Motor neuron (in vitro differentiated cells): ENCODE data around the gene NOBOX. TPM values are rescaled to one million over a fixed set of nuclear protein-coding genes. Genes with fewer than 3 reads are reported as not detected.
"Not testable (repeated sequence)": the region's sequence is repeated elsewhere in the genome, so short reads cannot be mapped to it uniquely, and the experiment has no call there.

Experiments used
- ATAC-seq, 8 experiments: fragments of 200-7000 bp; cut with Tn5 transposase; replicated peaks in 6 of 8; 2 replicates each; pipeline ENCODE4 v1.8.0; 2021; ENCODE audit warnings: mild to moderate bottlenecking in 8 of 8, moderate library complexity in 8 of 8
- H3K27ac ChIP-seq, 2 donors: fragments of 250-450 bp; sonication (Bioruptor Pico); 2 replicates each; pipeline ENCODE4 v1.9.0; 2021; ENCODE audit warnings: antibody characterized with exemption in 2 of 2, mild to moderate bottlenecking in 2 of 2, moderate library complexity in 1 of 2
- H3K4me1 ChIP-seq, 2 donors: fragments of 250-450 bp; sonication (Bioruptor Pico); replicated peaks in 1 of 2; 2 replicates each; pipeline ENCODE4 v1.6.1; 2021; ENCODE audit warnings: antibody characterized with exemption in 2 of 2, mild to moderate bottlenecking in 2 of 2, moderate library complexity in 1 of 2
- H3K4me3 ChIP-seq, 5 donors: fragments of 250-450 bp; sonication (Bioruptor Pico); 2 replicates each; pipeline ENCODE4 v1.9.0; 2021; ENCODE audit warnings: antibody characterized with exemption in 5 of 5, mild to moderate bottlenecking in 5 of 5, moderate library complexity in 4 of 5
- WGBS, 10 experiments: fragments of 450-650 bp; shearing (Covaris generic); methylation state at CpG; one replicate each; pipeline ENCODE4 v1.0.0; 2022; 5-methylcytosine and 5-hydroxymethylcytosine counted together
- in situ Hi-C, 9 experiments: fragments of 400-800 bp; cut with MboI; loops; one replicate each; pipeline ENCODE4 v1.15.0; 2021; ENCODE audit warnings: low sequenced_read_pairs in 9 of 9, low pct_unique_long_range_greater_than_20kb in 2 of 9; ENCODE audit not compliant: unreplicated experiment in 9 of 9
- total RNA-seq, 8 experiments: library from RNA; unstranded; fragments of 300-600 nt; gene quantifications; 2 replicates each; pipeline versions ENCODE4 v1.2.3 to v1.2.4, GENCODE V29; 2022

The NOBOX gene
- total RNA-seq = under 1 TPM in 2 of 8 experiments, not detected in 6; 0.28 to 0.31 TPM

DNA sequence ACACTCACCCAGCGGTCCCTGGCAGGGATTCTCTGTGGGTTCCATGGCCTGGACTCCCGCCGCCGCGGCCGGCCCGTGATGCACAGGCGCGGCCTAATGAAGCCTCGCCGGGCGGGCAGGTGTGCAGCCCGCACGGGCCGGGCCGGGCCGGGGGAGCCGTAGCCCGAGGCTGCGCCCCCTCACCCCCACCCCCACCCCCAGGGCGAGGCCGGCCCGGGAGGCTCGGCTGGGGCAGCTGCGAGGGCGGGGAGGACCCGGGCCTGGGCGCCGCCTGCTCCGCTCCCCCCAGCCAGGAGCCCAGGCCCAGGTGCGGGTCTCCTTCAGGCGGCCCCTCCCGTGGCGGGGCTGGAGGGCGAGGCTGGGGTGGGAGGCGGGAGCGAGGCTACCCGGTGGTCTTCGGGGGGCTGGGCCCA lies at the start of gene NOBOX:
TSS of gene NOBOX (minus strand) at position 45 of the 413 bp plus-strand sequence.
- no peak within 1 kb of the TSS for H3K27ac ChIP-seq
- in situ Hi-C loops = no loop called here
- ATAC-seq = no peak
- no CpG with 5 or more reads among the region's 39 CpGs for WGBS, 10 experiments
- H3K4me3 ChIP-seq = no peak within 1 kb of the TSS
- H3K4me1 ChIP-seq = no peaks in the 10 kb centered on the region

DNA sequence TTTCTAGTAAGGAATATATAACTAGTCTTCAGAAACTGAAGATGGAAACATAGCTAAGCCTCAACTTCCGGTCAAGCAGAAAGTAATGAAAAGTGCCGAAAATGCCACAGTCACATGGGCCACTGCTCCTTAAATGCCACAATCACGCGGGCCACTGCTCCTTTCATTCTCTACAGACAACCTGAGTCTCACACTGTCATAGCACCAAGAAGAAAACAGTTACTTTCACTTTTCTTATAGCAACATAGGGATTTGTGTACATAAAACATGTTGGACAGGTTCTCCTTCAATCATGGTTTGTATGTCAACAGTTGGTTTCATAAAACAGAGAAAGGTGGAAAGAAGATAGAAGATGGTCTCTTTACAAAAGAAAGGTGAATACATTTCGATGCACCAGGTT lies 48.6 kb upstream of the NOBOX start:
- Histone ChIP-seq H3K27ac (no peak overlapping the region), H3K4me1 (no peaks in the 10 kb centered on the region), H3K4me3 (no peak overlapping the region)
- WGBS, 10 experiments = 35 to 100% (median 80%) methylated on average over 1 to 5 of the region's 5 CpGs; no CpG with 5 or more reads in 1 of the 10 experiments
- in situ Hi-C loops = no loop called here
- no peak for ATAC-seq

DNA sequence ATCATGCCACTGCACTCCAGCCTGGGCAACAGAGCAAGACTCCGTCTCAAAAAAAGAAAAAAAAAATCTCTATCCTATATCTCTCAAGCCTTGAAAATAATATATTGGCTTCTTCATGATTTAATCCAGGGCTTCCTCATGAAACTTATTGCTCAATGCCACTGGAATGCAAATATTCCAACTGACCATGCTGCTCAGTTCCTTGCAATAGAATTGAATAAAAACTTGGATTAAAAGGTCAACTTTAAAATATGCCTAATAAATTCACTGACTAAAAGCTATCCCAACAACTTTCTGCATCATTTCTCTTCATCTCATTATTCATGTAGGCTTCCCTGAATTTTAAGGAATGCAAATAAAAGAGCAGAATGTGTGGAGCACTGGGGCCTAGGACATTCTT lies 42.1 kb upstream of the NOBOX start:
- Histone ChIP-seq H3K4me3 (no peak overlapping the region), H3K27ac (no peak overlapping the region), H3K4me1 (no peaks in the 10 kb centered on the region)
- ATAC-seq = peak in 3 of 8 experiments; percentile 79 to 92 (median 79)
- 75 to 100% (median 80%) methylated on average over 1 of the region's 1 CpG; no CpG with 5 or more reads in 7 of the 10 experiments for WGBS, 10 experiments
- in situ Hi-C loops = no loop called here

DNA sequence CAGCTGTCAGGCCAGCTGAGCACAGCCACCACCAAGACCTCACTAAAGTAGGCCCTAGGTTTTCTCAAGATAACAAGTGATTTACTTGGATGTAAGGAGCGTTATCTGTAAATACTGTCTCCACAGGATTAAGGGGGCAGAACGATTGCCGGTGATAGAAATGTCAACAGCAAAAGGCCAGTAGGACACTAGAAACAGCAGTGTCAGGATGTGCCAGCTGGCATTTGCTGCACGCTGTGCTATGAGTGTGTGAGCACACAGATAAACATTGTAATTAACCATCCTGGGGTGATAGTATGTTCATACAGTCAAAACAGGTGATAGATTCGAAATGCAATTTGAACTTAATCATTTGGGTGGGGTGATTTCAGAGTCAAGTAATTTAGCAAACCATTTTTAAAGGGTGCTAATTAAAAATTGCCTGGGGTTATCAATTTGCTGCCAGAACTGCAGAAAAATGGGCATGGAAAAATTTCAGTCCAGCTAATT lies 36.3 kb upstream of the NOBOX start:
- WGBS, 10 experiments = 6 to 88% (median 74%) methylated on average over 1 to 5 of the region's 5 CpGs; no CpG with 5 or more reads in 2 of the 10 experiments
- H3K27ac ChIP-seq = no peak overlapping the region
- in situ Hi-C loops = no loop called here
- no peaks in the 10 kb centered on the region for H3K4me1 ChIP-seq
- no peak overlapping the region for H3K4me3 ChIP-seq
- ATAC-seq = no peak

DNA sequence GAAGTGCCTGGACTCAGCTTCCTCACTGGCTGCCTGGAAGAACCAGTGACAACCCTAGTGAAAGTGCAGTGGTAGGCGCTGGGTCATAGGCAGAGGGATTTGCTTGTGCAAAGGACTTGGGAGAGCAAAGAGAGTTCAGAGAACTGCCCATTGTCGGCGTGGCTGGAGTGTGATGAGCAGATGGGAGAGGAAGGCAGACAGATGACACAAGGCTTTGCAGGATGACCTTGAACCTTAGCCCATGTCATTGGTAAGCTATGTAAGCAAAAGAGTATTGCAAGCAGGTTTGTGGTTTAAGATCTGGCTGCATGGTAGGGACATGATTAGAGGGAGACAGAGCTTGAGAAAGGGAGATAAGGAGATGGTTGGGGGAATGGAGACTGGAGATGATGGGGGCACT lies 35.3 kb upstream of the NOBOX start:
- 0 to 100% (median 80%) methylated on average over 1 to 2 of the region's 3 CpGs; no CpG with 5 or more reads in 5 of the 10 experiments for WGBS, 10 experiments

DNA sequence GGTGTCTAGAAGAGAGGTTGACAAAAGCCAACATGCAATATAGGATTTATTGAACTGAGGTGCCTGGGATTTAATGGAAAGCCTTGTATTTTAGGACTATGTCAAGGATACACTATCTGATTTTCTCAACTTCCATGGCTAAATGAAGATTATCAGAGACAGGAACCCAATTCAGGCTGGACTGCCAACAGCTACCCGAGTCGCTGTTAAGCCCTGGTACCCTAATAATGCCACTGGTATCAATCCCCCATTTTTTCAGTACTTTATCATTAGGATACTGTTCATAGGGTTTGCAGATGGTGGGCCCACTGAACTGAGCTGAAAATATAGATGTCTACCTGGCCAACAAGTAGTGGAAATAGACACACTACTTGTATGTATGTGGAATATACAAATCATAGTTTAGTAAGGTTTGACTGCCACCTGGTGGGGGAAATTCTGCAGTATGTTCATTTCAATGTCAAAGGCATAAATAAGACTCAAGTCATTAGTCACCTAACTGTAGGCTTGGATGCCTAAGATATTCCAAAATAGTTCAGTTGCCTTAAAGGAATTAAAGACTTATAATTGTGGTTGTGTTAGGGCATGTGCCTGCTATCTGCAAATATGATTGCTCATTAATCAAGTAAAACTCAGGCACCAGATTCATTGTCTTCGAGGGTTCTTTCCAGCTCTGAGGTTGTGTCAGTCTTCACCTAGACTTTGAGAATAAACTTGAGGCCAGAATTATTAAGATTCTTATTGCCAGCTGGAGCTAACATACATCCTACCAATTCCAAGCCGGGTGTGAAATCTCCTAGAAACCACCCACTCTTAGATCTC lies 34.1 kb upstream of the NOBOX start:
- Histone ChIP-seq H3K4me1 (no peaks in the 10 kb centered on the region), H3K27ac (no peak overlapping the region), H3K4me3 (no peak overlapping the region)
- 20 to 100% (median 75%) methylated on average over 1 to 4 of the region's 4 CpGs; no CpG with 5 or more reads in 1 of the 10 experiments for WGBS, 10 experiments
- peak in 4 of 8 experiments; percentile 38 to 99 (median 90) for ATAC-seq
- in situ Hi-C loops = no loop called here

More for the DNA sequence above, 35.3 kb upstream of the NOBOX start:
- ATAC-seq = no peak
- no peaks in the 10 kb centered on the region for H3K4me1 ChIP-seq
- in situ Hi-C loops = no loop called here
- H3K4me3 ChIP-seq = no peak overlapping the region
- H3K27ac ChIP-seq = no peak overlapping the region

DNA sequence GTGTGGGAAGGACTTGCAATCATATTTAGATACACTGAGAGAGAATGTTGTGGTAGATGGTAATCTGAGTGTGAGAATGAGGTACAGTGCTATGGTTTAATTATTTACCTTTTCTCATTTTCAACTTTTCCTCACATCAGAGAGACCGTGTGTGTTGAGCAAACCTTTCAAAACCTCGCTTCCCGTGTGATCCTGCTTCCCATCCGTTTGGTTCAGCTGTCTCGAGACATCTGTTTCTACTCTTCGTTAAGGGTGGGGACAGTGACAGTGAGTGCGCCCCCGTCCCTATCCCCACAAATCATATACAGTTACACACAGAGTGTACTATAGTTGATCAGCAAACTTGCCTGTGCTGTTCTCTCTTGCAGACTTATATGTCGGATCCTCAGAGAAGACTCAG lies 33.0 kb upstream of the NOBOX start:
- 5 to 100% (median 65%) methylated on average over 1 to 9 of the region's 9 CpGs for WGBS, 10 experiments
- Histone ChIP-seq H3K4me3 (no peak overlapping the region), H3K27ac (no peak overlapping the region), H3K4me1 (no peaks in the 10 kb centered on the region)
- in situ Hi-C loops = no loop called here
- no peak for ATAC-seq

DNA sequence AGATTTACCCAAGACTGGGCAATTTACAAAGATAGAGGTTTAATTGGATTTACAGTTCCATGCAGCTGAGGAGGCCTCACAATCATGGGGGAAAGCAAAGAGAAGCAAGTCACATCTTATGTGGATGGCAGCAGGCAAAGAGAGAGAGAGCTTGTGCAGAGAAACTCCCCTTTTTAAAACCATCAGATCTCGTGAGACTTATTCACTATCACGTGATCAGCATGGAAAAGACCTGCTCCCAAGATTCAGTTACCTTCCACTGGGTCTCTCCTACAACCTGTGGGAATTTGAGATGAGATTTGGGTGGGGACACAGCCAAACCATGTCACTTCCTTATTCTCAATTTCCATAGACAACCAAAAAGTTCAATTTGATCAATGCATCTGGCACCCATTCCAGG lies 24.9 kb upstream of the NOBOX start:
- Histone ChIP-seq H3K4me1 (no peaks in the 10 kb centered on the region), H3K27ac (no peak overlapping the region), H3K4me3 (no peak overlapping the region)
- ATAC-seq = no peak
- 0 to 81% (median 58%) methylated on average over 1 to 2 of the region's 2 CpGs; no CpG with 5 or more reads in 4 of the 10 experiments for WGBS, 10 experiments
- in situ Hi-C loops = no loop called here

DNA sequence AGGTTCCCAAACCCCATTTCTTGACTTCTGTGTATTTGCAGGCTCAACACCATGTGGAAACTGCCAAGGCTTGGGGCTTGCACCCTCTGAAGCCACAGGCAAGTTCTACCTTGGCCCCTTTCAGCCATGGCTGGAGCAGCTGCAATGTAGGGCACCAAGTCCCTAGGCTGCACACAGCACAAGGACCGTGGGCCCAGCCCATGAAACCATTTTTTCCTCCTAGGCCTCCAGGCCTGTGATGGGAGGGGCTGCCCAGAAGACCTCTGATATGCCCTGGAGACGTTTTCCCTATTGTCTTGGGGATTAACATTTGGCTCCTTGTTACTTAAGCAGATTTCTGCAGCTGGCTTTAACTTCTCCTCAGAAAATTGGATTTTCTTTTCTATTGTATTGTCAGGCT lies 24.0 kb upstream of the NOBOX start:
- H3K4me1 ChIP-seq, in situ Hi-C loops, H3K27ac ChIP-seq, H3K4me3 ChIP-seq, ATAC-seq: not testable (repeated sequence)
- WGBS, 10 experiments = 0 to 100% (median 18%) methylated on average over 1 to 2 of the region's 2 CpGs; no CpG with 5 or more reads in 6 of the 10 experiments

DNA sequence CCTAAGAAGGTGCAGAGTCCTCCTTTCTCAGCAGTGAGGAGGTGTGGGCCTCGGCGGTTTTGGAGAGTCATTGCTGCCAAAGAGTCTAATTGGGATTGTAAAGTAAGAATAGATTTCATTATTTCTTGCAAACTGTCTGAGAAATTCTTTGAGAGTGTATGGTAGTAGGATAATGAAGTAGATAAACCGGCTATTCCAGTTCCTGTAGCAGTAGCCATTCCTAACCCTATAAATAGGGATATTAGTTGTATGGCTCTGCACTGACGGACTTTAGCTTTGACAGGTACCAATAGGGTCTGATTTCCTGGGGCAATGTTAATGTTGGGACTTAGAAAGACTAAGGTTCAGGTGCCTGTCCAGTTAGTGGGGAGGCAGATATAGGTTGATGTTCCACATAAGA lies 15.4 kb upstream of the NOBOX start:
- H3K4me1 ChIP-seq, H3K4me3 ChIP-seq, ATAC-seq, H3K27ac ChIP-seq, in situ Hi-C loops: not testable (repeated sequence)
- WGBS, 10 experiments = 50 to 100% (median 89%) methylated on average over 2 to 4 of the region's 4 CpGs; no CpG with 5 or more reads in 4 of the 10 experiments

DNA sequence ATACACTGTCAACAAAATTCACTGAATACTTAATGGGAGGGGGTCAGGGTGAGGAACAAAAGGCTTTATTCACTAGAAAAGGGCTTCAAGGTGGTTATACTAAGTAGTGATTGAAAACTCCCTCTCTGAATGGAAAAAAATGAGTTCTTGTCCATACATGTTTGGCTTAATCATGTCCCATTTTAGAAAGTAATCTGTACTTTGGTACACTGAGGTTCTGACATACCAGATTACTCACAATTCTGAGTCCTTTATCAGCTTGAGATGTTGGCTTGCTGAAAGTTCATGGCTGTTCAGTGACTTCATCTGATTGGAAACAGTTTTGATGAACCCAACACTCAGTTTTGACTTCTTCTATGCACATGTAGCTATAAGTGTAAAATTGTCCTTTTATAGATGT lies 12.8 kb upstream of the NOBOX start:
- in situ Hi-C loops = no loop called here
- ATAC-seq = no peak
- Histone ChIP-seq H3K4me1 (no peaks in the 10 kb centered on the region), H3K4me3 (no peak overlapping the region), H3K27ac (no peak overlapping the region)

DNA sequence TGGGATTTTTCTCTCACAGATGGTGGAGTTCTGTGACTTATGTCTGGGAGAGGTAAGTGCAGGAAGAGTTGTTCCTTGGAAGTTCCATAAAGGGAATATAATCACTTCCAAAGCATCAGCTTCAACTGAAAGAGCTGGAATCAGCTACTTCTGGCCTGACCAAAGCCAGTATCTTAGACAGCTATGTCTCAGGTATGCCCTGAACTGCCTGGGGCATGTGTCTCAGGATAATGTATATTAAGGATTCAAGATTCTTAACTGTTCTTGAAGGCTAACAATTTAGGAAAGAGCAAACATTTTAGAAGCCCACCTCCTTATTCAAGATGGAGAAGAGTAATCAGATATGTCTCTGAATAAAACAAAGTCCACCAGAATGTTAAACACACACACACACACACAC lies 12.4 kb upstream of the NOBOX start:
- no peak for ATAC-seq
- Histone ChIP-seq H3K4me1 (no peaks in the 10 kb centered on the region), H3K27ac (no peak overlapping the region), H3K4me3 (no peak overlapping the region)
- in situ Hi-C loops = no loop called here

DNA sequence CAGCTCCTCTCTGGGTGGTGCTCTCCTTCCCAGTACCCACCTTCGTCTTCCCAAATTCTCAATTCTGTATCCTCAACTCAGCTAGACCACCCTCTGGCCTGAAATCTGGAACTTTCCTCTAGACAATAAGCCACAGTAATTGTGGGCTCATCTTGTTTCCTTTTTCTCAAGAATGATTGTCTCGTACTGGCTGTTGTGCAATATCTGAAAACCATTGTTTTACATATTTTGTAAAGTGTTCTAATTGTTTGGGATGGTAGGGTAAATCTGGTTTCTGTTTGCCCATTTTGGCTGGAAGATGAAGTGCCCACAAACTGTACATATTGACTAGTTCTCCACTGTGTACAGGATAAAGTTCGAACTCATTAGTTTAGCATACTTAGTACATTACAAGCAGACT lies 11.3 kb upstream of the NOBOX start:
- 0 to 74% (median 50%) methylated on average over 2 to 3 of the region's 3 CpGs; no CpG with 5 or more reads in 3 of the 10 experiments for WGBS, 10 experiments
- H3K4me1 ChIP-seq = peaks cover 0 to 5% of the 10 kb centered on the region in 2 donors
- in situ Hi-C loops = no loop called here
- H3K4me3 ChIP-seq = no peak overlapping the region
- no peak overlapping the region for H3K27ac ChIP-seq
- no peak for ATAC-seq

DNA sequence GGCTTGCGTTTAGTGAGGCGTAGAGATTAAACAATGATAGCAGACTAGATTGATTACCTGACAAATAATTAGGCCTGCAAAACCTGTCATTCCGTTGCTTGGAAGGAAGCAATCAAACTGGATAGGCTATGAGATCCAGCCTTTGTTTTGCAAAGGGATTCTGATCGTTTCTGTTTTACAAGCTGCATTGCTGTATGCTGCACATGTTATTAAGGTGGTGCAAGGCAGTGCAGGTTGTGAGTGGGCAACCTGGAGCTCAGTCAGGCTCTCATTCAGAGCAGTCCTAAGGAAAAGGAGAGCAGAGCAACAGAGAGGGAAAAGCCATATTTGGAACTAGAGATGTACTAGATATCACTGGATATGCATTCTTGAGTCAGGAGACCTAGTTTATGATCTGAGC lies 6.9 kb upstream of the NOBOX start:
- WGBS, 10 experiments = 0 to 100% (median 33%) methylated on average over 1 to 4 of the region's 4 CpGs; no CpG with 5 or more reads in 3 of the 10 experiments

More for the DNA sequence above, 6.9 kb upstream of the NOBOX start:
- peaks cover 0 to 5% of the 10 kb centered on the region in 2 donors for H3K4me1 ChIP-seq
- in situ Hi-C loops = no loop called here
- no peak overlapping the region for H3K27ac ChIP-seq
- peak in 3 of 8 experiments; percentile 7 to 63 (median 54) for ATAC-seq
- H3K4me3 ChIP-seq = no peak overlapping the region
